GM18517 (cell line): ENCODE results near the gene ITGAX.

Source experiments
- ATAC-seq: cut with Tn5 transposase; IDR thresholded peaks from one replicate; pipeline ENCODE4 v1.9.1; 2021; ENCODE audit warnings: mild to moderate bottlenecking, moderate library complexity; ENCODE audit not compliant: unreplicated experiment

Gene ITGAX

GRCh38 chr16:31347445-31347844 lies 7.5 kb upstream of the ITGAX start:
- no peak for ATAC-seq

GRCh38 chr16:31348579-31348978 lies 6.4 kb upstream of the ITGAX start:
- no peak for ATAC-seq

GRCh38 chr16:31350275-31351005 lies 4.5 kb upstream of the ITGAX start:
- no peak for ATAC-seq

- ATAC-seq: no peak
Measured at GRCh38 chr16:31351246-31351941, 3.6 kb upstream of the ITGAX start.

- no peak for ATAC-seq
Measured at GRCh38 chr16:31351942-31352325, 3.0 kb upstream of the ITGAX start.

GRCh38 chr16:31352376-31353115 lies 2.4 kb upstream of the ITGAX start:
- ATAC-seq: no peak

GRCh38 chr16:31355431-31356100 lies 590 bp downstream of the ITGAX start:
- ATAC-seq: no peak

GRCh38 chr16:31356566-31357323 lies 1.8 kb downstream of the ITGAX start:
- no peak for ATAC-seq

- ATAC-seq: no peak
Measured at GRCh38 chr16:31357324-31358109, 2.5 kb downstream of the ITGAX start.

- ATAC-seq: no peak
Measured at GRCh38 chr16:31360251-31360650, 5.3 kb downstream of the ITGAX start.

GRCh38 chr16:31361201-31362110 lies 6.5 kb downstream of the ITGAX start:
- no peak for ATAC-seq

GRCh38 chr16:31362476-31363405 lies 7.8 kb downstream of the ITGAX start:
- ATAC-seq: no peak

- ATAC-seq: no peak
Measured at GRCh38 chr16:31363721-31364120, 8.7 kb downstream of the ITGAX start.

GRCh38 chr16:31364421-31364820 lies 9.4 kb downstream of the ITGAX start:
- no peak for ATAC-seq

GRCh38 chr16:31365131-31365865 lies 10.3 kb downstream of the ITGAX start:
- peak; percentile 67 for ATAC-seq

- ATAC-seq: no peak
Measured at GRCh38 chr16:31367853-31368252, 12.9 kb downstream of the ITGAX start.

GRCh38 chr16:31371008-31371407 lies 16.0 kb downstream of the ITGAX start:
- no peak for ATAC-seq
